ENCODE data around the gene ASB7.

ASB7 gene

GRCh38 chr15:100696452-100696851 is 94.1 kb downstream of the ASB7 start:
- H3K27me3 ChIP-seq (ENCODE audit: low read depth) = no peaks in the 10 kb centered on the region
- in situ Hi-C loops (cut with MboI; ENCODE audit: low sequenced_read_pairs) = no loop called here
- 0 out of 2 replicates have a peak, but pooled peaks cover 5% of the 10 kb centered on the region for H3K9me3 ChIP-seq

More at GRCh38 chr15:100696452-100696851, 94.1 kb downstream of the ASB7 start:
- DNase-seq (ENCODE audit: low spot score in 2 of 2) = no peak
- Histone ChIP-seq H3K36me3 (replicated peaks) (no peaks in the 10 kb centered on the region), H3K4me1 (no peaks in the 10 kb centered on the region), H3K4me3 (no peak overlapping the region)
